ENCODE measurements around the gene TRABD2B.

DNA sequence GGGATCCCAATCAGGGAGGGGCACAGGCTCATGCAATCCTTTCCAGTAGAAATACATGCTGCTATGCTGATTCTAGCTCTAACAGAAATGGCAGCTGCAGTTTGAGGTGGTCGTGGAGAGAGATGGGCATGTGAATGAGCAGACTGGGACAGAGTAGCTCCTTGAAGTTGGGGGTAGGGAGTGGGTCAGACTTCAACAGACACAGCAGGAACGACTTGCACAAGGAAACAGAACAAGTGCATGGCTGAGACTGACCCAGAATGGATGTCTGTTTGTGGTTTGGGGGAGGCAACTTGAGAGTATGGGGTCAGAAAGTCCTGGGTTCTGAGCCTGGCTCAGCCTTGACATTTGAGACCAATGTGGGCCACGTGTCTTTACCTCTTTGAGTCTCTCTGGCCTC is 25.1 kb upstream of the TRABD2B start:
- TF ChIP-seq, protein P1, sequence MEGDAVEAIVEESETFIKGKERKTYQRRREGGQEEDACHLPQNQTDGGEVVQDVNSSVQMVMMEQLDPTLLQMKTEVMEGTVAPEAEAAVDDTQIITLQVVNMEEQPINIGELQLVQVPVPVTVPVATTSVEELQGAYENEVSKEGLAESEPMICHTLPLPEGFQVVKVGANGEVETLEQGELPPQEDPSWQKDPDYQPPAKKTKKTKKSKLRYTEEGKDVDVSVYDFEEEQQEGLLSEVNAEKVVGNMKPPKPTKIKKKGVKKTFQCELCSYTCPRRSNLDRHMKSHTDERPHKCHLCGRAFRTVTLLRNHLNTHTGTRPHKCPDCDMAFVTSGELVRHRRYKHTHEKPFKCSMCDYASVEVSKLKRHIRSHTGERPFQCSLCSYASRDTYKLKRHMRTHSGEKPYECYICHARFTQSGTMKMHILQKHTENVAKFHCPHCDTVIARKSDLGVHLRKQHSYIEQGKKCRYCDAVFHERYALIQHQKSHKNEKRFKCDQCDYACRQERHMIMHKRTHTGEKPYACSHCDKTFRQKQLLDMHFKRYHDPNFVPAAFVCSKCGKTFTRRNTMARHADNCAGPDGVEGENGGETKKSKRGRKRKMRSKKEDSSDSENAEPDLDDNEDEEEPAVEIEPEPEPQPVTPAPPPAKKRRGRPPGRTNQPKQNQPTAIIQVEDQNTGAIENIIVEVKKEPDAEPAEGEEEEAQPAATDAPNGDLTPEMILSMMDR (IDR thresholded peaks at IDR 0.05; ENCODE audit: insufficient read depth, low read length, poor library complexity, severe bottlenecking) = no peak
- no peak for TF ChIP-seq EZH2phosphoT487 (conservative IDR thresholded peaks at IDR 0.05; ENCODE audit: low read length)
